A673 (cell line): Measurements from ENCODE around the gene SPEF2. TPM values are rescaled to one million over a fixed set of nuclear protein-coding genes. Genes with fewer than 3 reads are reported as not detected.

Experiments
- BruUV-seq: library from RNA; stranded (reverse); fragments of 400-500 nt; replicated peaks from 2 replicates; lab custom pipeline; 2021; lab: Mats Ljungman, UMichigan
- CTCF ChIA-PET: fragments of 300-600 bp; sonication (Branson Sonifier 250); formaldehyde crosslinking; loops from one replicate; lab custom pipeline; 2022; ENCODE audit warnings: antibody characterized with exemption; lab: Charles Lee
- POLR2A ChIA-PET: fragments of 300-600 bp; sonication (Branson Sonifier 250); formaldehyde crosslinking; loops from one replicate; lab custom pipeline; 2022; ENCODE audit warnings: antibody characterized with exemption; ENCODE audit not compliant: low non-redundant PET; lab: Charles Lee
- DNase-seq: peaks from one replicate; pipeline ENCODE4 v3.0.0-alpha.2; 2015; ENCODE audit warnings: low spot score
- H3K27ac ChIP-seq: fragments of 200-600 bp; sonication (generic); 2 replicates; pipeline ENCODE4 v1.5.1; 2016; ENCODE audit warnings: mixed run types, low read depth, mild to moderate bottlenecking, mixed read lengths, antibody characterized with exemption, low read length; ENCODE audit not compliant: poor library complexity, severe bottlenecking
- H3K27me3 ChIP-seq: fragments of 200-600 bp; sonication (generic); replicated peaks from 2 replicates; pipeline ENCODE4 v1.6.1; 2017; ENCODE audit warnings: mixed run types, low read depth, mild to moderate bottlenecking, mixed read lengths, antibody characterized with exemption, low read length; ENCODE audit not compliant: insufficient read depth, poor library complexity
- H3K36me3 ChIP-seq: fragments of 200-600 bp; sonication (generic); 2 replicates; pipeline ENCODE4 v1.6.1; 2016; ENCODE audit warnings: mixed run types, mild to moderate bottlenecking, mixed read lengths, antibody characterized with exemption, low read length; ENCODE audit not compliant: insufficient read depth, poor library complexity, severe bottlenecking
- H3K4me1 ChIP-seq: fragments of 200-600 bp; sonication (generic); 2 replicates; pipeline ENCODE4 v1.6.1; 2017; ENCODE audit warnings: mixed run types, mild to moderate bottlenecking, mixed read lengths, antibody characterized with exemption, low read length; ENCODE audit not compliant: insufficient read depth, poor library complexity, severe bottlenecking
- H3K4me3 ChIP-seq: fragments of 200-600 bp; sonication (generic); 2 replicates; pipeline ENCODE4 v1.5.1; 2016; ENCODE audit warnings: low read depth, mixed run types, mild to moderate bottlenecking, mixed read lengths, low read length; ENCODE audit not compliant: poor library complexity, severe bottlenecking
- H3K9me3 ChIP-seq: fragments of 200-600 bp; sonication (generic); 2 replicates; pipeline ENCODE4 v1.6.1; 2016; ENCODE audit warnings: mixed run types, low read depth, mild to moderate bottlenecking, mixed read lengths, antibody characterized with exemption, low read length; ENCODE audit not compliant: poor library complexity, severe bottlenecking
- EZH2 ChIP-seq: fragments of 200-600 bp; sonication (generic); IDR thresholded peaks from 2 replicates; pipeline ENCODE4 v1.6.1; 2017; ENCODE audit warnings: borderline replicate concordance, low read depth, mild to moderate bottlenecking, mixed read lengths, antibody characterized with exemption, low read length; ENCODE audit not compliant: poor library complexity, severe bottlenecking
- intact Hi-C: fragments of 100-400 bp; cut with micrococcal nuclease; formaldehyde crosslinking; loops from one replicate; pipeline ENCODE4 v1.10.0; 2022; ENCODE audit not compliant: unreplicated experiment
- total RNA-seq: library from RNA; stranded (reverse); gene quantifications from 2 replicates; pipeline ENCODE4 v1.2.3, GENCODE V29; 2021
- TF ChIP-seq, protein P1 (sequence below): fragments of 300-800, 200-600 bp; sonication (generic); conservative IDR thresholded peaks from 2 replicates; pipeline ENCODE4 v1.5.1; 2017; ENCODE audit warnings: low read depth, mild to moderate bottlenecking, antibody characterized with exemption, low read length, moderate library complexity, mixed read lengths

SPEF2 gene
- total RNA-seq, 1 experiment from 2014 or later, result 1.5 TPM

DNA sequence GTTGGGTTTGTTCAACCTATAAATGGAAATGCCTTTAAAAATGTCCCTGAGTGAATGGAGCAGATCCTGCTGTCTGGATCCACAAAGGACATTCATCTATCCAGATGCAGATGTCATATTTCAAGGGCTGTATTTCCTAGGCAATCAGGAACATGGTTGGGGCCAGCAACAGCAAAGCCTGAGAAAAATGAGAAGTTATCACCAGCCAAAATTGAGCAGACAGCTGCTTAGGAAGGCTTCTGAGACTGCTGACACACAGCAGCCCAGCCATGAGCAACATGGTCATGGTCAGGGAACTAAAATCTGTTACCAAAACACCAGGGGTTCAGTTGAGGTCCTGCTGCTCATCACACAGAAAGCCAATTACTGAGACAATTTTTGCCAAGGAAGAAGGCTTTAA lies 229.8 kb downstream of the SPEF2 start:
- BruUV-seq, result no TSS peak
- intact Hi-C loops, result no loop called here
- peaks cover 22% of the 10 kb centered on the region for H3K9me3 ChIP-seq
- CTCF ChIA-PET, result no interaction called here
- no peaks in the 10 kb centered on the region for H3K36me3 ChIP-seq
- H3K4me1 ChIP-seq, result no peaks in the 10 kb centered on the region
- POLR2A ChIA-PET, result no interaction called here
- H3K27me3 ChIP-seq, result no peaks in the 10 kb centered on the region
- no peak overlapping the region for H3K27ac ChIP-seq
- TF ChIP-seq, protein P1, sequence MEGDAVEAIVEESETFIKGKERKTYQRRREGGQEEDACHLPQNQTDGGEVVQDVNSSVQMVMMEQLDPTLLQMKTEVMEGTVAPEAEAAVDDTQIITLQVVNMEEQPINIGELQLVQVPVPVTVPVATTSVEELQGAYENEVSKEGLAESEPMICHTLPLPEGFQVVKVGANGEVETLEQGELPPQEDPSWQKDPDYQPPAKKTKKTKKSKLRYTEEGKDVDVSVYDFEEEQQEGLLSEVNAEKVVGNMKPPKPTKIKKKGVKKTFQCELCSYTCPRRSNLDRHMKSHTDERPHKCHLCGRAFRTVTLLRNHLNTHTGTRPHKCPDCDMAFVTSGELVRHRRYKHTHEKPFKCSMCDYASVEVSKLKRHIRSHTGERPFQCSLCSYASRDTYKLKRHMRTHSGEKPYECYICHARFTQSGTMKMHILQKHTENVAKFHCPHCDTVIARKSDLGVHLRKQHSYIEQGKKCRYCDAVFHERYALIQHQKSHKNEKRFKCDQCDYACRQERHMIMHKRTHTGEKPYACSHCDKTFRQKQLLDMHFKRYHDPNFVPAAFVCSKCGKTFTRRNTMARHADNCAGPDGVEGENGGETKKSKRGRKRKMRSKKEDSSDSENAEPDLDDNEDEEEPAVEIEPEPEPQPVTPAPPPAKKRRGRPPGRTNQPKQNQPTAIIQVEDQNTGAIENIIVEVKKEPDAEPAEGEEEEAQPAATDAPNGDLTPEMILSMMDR, result no peak
- no peak for TF ChIP-seq EZH2
- no peak overlapping the region for H3K4me3 ChIP-seq
- no peak for DNase-seq

DNA sequence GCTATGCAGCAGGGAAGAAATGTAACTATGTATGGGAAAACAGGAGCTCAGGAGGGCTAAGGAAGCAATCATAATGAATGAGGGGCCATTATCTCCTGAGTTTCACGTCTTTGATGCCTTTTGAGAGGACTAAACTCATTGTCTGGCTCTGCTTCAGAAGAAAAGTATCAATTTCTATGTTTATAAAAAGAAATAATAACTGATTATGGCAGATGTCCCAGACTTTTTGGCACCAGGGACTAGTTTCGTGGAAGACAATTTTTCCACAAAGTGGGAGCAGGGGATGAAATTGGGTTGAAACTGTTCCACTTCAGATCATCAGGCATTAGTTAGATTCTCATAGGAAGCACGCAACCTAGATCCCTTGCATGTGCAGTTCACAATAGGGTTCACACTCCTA lies 230.3 kb downstream of the SPEF2 start:
- Histone ChIP-seq H3K4me3 (no peak overlapping the region), H3K27me3 (no peaks in the 10 kb centered on the region), H3K36me3 (no peaks in the 10 kb centered on the region), H3K4me1 (no peaks in the 10 kb centered on the region), H3K9me3 (peaks cover 18% of the 10 kb centered on the region), H3K27ac (no peak overlapping the region)
- no TSS peak for BruUV-seq
- POLR2A ChIA-PET, result no interaction called here
- DNase-seq, result no peak
- intact Hi-C loops, result no loop called here
- no peak for TF ChIP-seq EZH2
- TF ChIP-seq, protein P1, result no peak
- CTCF ChIA-PET, result no interaction called here

DNA sequence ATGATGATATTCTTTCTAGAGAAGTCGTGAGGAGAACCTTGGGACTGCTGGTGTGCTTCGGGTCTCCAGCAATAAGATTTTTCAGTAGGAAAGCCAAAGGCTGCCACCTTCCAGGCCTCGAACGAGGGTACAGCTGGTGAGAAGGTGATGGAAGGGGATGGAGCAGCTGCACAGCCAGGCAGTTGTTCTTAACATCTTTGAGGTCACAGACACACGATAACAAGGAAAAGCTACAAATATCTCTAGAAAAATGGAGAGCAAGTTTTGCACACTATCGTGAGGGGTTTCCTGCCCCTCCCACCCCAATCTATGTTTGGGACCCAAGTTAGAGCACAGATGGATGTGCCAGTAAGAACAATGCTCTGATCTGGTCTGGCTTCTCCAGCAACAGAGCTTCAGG lies 232.2 kb downstream of the SPEF2 start:
- POLR2A ChIA-PET, result no interaction called here
- H3K9me3 ChIP-seq, result peaks cover 6% of the 10 kb centered on the region
- CTCF ChIA-PET, result no interaction called here

DNA sequence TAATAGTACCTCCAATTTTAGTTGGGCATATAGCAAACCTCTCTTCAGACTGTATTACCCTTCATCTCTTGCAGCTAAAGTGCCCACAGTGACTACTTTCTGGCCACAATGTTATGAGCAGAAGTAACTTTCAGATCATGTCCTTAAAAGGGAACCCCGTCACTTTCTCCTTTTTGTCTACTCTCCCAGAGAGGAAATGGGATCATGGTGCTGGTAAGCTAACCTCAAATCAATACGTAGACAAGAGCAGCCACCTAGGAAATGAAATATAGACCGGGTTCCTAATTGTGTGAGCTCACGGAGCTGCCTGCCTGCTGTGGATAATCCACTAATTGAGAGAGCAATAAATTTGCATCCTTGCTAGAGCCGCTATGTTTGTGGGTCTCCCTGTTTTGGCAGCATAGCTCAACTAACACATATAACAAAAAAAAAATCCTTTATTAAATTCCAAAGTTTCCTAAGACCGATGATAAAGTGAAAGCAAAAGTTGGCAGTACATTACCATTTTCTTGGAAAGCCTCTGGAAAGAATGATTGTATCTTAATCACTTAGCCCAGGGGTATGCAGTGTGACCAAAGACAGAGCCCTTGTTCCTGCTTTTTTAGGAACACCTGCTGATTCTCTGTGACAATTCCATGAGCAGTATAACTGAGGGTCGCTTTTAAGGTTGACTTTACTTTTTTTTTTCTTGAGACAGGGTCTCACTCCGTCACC lies 233.5 kb downstream of the SPEF2 start:
- no TSS peak for BruUV-seq
- Histone ChIP-seq H3K4me1 (peaks cover 17% of the 10 kb centered on the region), H3K27me3 (no peaks in the 10 kb centered on the region), H3K36me3 (no peaks in the 10 kb centered on the region), H3K27ac (no peak overlapping the region), H3K9me3 (no peaks in the 10 kb centered on the region), H3K4me3 (peak overlapping the region; percentile 13)
- DNase-seq, result peak; percentile 6
- no peak for TF ChIP-seq EZH2
- TF ChIP-seq, protein P1, result no peak
- CTCF ChIA-PET, result no interaction called here
- intact Hi-C loops, result no loop called here
- POLR2A ChIA-PET, result no interaction called here

More for the DNA sequence above, 232.2 kb downstream of the SPEF2 start:
- Histone ChIP-seq H3K27me3 (no peaks in the 10 kb centered on the region), H3K36me3 (no peaks in the 10 kb centered on the region), H3K4me3 (no peak overlapping the region), H3K4me1 (peaks cover 4% of the 10 kb centered on the region), H3K27ac (no peak overlapping the region)
- BruUV-seq, result no TSS peak
- TF ChIP-seq EZH2, result no peak
- intact Hi-C loops, result no loop called here
- no peak for DNase-seq
